CD4-positive, alpha-beta T cell treated with Interleukin-1 beta for 1 hour (primary cell): Measurements from ENCODE around the gene JARID2.
"Not testable (repeated sequence)": the region's sequence is repeated elsewhere in the genome, so short reads cannot be mapped to it uniquely, and the experiment has no call there.

Source experiments
- DNase-seq, 2 donors: peaks; one replicate each; pipeline ENCODE4 v3.0.0-alpha.2; 2020 to 2022

Gene JARID2

DNA sequence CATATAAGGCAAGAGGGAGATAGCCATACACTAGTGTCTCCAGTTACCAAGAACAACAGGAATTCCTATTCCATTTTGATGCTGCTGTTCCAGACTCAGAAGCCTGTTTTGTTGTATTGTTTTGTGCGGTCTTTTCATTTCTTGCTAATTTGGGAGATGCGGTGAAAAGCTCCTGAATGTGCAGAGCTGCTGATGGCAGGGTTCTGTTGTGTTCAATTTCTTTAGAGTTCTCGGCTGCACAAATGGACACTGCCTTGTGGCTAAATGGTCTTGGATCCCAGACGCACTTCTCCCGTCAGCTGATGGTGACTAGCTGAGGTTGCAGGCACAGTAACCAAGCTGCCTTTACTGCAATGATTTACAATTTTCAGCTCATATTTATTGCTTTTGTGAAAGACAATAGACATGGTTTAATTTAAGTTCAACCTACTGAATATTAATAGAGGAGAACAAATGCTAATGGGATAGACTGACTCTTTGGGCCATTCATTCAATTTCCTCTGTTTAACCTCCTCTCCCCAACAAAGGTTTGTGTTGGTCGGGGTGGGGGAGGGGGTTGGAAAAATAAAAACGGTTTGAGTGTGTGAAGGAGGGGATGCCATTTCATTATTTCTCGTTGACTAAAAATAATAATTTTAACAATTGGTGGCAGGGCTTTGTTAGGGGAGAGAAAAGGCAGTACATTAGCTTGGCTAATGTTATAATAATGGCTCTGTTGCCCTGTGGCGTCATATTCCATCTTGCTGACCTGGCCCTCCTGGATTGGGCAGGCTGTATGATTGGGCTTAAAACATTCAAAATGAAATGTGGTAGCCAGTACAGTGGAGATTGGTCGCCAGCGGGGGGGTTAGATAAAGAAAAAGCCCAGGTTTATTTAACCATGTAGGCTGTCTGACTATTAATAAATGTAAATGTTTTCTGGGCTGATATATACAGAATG is 159.5 kb downstream of the JARID2 start:
- DNase-seq: no peak

DNA sequence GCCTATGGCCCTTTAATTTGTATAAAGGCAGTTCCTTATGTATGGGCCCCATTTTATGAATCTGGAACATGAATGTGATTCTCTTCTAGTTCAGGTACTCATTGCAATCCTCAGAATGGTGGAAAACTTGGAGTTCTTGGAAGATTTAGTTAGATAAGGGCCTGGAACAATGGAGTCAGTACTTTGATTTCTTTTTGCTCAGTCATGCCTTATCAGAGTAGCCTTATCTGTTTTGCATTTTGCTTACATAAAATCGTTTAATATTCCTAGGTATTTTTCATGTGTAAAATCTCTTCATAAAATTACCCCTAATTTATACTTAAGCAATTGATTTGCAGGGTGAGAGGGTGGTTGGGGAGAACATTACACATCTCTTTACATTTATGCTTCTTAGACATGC is 160.6 kb downstream of the JARID2 start:
- DNase-seq: no peak

DNA sequence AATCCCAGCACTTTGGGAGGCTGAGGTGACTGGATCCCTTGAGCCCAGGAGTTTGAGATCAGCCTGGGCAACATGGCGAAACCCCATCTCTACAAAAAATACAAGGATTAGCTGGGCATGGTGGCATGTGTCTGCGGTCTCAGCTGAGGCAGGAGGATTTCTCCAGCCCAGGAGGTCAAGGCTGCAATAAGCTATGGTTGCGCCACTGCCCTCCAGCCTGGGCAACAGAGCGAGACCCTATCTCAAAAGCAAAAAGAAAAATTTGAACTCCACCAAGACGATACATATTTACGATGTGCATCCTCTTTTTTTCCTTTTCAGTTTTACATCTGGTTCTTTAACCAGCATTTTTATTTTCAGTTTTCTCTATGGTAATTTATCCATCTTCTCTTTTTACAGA is 162.1 kb downstream of the JARID2 start:
- no peak for DNase-seq

DNA sequence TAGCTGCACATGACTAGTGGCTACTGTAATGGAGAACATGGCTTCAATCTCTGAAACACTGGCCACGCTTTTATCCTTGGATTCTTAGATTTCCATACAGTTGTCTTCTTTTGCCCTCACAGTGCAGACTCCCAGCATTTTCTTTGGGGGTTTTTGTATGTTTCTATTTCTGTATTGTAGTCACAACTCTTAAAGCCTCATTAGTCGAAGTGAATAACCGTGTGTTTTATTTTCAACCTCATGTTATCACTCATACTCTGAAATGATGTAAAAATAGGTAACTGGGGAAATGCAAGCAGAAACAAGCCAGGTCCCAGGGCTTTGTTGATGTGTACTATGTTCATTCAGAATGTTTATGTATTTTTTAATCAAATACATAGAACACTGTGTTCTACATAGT is 162.9 kb downstream of the JARID2 start:
- no peak for DNase-seq

DNA sequence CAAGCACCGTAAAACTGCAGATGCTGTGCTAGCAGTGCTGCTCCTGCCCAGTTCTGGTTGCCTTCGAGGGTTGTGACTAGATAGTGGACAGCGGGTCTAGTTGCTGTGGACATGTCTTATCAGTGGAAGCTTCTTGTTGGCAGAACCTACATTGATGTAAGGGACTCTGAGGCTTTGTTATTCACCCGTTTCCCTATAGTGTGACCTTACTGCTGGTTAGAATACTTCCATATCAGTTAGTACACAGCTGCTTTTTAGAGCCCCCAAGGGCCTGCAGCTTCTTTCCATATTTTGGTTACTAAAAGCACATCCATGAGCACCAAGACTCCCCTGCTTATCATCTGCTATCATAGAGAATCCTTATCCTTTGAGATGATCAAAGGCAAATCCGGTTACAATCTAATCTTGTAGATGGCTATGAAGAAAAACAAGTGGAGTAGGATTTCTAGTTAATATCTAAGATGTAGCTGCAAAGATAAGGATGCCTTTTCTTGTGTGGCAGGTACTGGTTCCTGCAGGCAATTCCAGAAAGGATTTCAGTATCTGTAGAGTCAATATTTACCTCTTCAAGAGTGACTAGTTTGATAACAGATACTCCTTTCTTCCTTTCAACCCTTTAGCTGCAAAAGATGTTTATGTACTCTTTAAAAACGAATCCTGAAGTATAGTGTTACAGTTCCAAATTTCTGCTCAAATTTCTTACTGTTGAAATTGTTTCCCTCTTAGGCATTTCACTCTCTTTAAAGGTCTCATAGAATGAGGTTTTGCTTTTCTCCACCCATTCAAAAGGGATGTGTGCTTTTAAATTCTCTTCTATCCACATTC is 163.6 kb downstream of the JARID2 start:
- no peak for DNase-seq

DNA sequence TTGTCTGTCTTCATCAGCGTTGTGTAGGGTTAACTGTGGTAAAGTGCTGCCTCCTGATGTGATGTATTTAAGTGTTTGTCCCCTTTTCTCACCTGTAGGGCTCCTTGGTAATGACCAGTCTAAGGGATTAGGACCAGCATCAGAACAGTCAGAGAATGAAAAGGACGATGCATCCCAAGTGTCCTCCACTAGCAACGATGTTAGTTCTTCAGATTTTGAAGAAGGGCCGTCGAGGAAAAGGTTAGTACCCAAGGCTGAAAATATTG is 164.2 kb downstream of the JARID2 start:
- DNase-seq: no peak

DNA sequence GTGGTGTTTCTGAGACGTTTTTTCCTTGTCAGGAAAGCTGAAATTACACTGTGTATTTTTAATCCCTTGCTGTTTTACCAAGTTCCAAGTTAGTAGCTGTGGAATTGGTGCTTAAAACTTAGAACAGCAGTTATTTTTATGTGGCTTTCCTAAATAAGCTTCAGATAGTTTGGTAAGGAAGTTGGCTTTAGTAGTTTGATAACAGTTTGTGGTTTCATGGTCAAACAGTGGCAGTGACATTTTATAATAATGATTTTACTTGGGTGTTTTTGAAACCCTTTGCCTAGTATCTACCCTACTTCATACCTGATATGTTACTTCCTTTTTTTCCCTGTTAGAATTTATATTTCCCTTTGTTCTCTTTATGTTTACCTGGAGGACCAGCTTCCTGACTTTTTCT is 164.9 kb downstream of the JARID2 start:
- no peak for DNase-seq

DNA sequence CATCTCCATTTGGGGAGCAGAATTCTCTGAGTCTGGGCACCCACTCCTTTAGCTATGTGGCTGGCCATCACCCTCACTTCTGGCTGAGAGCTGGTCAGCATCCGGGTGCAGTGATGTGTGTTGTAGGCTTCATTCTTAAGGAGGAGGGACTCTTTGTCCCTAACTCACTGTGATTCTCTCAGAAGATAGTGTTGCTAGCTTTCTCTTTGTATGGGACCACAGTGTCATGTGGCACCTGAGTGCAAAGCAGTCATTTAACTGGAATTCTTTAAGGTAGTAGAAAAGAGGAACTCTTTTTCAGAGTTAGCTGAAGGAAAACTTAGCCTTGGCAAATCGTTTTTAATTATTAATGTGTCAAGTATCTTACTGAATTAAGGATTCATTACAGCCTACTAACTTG is 165.9 kb downstream of the JARID2 start:
- no peak for DNase-seq

DNA sequence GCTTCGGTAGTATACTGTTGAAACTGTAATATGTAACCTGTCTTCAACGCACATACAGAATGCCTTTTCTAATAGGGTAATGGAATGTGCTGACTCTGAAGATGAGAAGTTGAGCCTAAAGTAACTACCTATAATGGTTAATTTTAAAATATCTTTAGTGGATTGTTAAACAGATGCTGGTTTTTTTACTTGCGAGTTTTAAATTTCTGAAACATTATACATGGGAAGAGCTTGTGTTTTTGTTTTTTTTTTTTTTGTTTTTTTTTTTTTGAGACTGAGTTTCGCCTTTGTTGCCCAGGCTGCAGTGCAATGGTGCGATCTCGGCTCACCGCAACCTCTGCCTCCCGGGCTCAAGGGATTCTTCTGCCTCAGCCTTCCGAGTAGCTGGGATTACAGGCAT is 166.9 kb downstream of the JARID2 start:
- no peak for DNase-seq

DNA sequence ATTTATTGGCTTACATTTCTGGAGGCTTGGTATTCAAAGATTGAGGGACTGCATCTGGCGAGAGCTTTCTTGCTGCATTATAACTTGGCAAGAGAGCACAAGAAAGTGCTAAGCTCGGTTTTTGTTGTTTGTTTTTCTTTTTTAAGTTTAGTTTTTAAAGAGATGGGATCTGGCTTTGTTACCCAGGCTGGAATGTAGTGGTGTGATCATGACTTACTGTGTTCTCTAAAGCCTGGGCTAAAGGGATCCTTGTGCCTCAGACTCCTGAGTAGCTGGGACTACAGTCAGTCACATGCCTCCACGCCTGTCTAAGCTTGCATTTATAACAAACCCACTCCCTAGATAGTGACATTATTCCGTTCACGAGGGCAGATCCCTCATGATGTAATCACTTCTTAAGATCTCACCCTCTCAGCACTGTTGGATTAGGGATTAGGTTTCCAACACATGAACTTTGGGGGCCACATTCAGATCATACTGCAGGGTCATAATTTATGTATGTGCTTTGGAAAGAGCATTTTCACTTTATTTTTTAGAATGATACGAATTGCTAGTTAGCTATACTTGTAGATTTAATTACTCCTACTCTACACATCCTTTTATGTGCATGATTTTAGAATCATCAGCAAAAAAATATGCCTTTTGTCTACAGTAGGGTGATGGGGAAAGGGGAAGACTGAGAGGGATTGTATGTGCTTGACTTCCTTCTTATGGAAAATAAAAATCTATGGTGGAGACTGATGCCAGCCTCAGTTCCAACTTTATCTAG is 167.8 kb downstream of the JARID2 start:
- no peak for DNase-seq

DNA sequence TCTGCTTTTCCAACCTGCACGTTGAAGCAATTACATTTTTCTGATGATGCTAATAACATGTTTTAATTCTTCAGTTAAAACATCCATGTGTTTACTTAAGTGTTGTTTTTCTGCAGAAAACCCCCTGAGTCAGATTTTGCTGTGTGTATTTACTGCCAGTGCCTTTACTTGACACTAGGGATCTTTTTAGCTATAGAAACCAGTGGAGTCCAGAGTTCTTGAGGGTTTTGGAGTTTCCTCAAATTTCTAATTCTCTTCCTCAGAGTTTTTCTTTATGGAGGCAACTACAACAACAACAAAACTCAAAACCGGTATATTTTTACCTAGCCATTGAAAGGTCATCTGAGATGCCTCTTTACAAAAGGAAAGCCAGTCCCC is 168.4 kb downstream of the JARID2 start:
- DNase-seq: no peak

DNA sequence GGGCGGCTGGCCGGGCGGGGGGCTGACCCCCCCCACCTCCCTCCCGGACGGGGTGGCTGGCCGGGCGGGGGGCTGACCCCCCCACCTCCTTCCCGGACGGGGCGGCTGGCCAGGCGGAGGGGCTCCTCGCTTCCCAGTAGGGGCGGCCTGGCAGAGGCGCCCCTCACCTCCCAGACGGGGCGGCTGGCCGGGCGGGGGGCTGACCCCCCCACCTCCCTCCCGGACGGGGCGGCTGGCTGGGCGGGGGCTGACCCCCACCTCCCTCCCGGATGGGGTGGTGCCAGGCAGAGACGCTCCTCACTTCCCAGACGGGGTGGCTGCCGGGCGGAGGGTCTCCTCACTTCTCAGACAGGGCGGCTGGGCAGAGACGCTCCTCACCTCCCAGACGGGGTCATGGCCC is 169.8 kb downstream of the JARID2 start:
- not testable (repeated sequence) for DNase-seq

DNA sequence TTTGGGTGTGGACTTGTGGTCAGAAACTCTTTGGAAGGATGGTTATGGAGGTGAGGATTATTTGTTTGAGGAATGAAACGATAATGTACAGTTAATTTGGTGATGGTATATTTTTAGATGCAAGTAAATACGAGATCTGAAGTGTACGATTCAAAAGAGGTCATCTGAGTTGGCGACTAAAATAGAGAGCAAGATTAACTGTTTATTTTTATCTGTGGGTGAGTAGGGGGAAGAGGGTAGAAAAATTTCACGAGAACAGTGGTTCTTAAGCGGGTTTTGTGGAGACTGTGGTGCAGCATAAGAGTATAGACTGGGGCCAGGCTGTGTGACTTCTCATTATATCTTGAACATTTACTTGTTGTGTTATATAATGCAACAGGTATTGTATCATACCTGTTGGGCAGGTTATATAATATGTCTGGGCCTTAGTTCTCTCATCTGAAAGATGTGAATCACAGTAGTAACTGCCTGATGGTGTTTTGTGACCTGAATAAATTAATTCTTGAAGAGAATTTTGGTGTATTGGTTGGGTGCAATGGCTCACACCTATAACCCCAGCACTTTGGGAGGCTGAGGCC is 171.2 kb downstream of the JARID2 start:
- DNase-seq: no peak

DNA sequence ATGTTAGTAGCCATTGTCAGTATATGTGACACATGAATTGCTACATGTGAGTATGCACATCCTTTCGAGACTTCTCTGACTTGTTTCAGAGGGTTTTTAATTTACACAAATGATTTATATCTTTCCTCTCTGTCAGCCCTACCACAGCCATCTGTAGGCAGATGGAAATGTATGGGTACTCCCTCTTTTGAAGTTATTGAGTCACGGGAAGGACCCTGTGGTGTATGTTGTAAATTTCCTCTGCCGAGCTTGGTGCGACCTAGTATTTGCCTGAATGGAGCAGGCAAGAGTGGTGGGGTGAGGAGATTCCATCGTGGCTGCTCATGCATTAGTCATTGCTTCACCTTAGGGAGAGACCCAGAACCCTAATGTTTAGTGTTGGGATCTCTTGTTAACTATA is 171.9 kb downstream of the JARID2 start:
- no peak for DNase-seq

DNA sequence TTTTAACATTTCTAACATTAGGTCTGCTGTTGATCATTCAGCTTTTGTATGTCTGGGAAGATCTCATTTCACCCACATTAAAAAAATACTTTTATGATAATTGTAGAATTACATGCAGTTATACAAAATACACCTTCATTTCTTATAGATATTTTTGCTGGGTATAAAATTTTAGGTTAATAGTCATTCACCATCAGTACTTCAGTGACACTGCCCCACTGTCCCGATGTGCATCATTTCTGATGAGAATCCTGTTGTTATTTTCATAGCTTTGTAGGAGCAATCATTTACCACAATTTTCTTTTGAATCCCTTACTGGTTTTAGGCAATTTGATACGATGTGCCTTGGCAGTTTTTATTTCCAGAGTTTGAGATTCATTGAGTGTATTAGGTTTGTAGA is 173.6 kb downstream of the JARID2 start:
- DNase-seq: no peak

DNA sequence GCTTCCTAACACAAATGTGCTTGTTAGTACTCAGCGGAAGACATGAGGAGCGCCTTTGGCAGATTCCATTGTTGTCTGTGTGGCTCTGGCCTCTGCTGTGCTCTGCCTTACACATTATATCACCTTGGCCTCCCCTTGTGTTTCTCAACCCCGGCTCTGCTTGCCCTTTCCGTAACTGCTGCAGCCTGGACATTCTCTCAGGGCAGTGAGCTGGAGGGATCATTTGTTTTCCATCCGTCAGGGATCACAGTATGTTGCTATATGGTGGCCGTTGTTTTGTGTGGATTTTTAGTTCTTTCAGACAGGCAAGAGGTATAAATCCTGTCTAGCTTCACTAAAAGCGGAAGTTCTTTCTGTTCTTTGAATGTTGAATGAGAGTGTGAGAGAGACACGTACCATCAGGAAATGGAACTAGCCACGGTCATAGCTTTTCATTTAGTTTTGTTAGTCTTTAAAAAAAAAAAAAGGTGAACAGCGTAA is 175.1 kb downstream of the JARID2 start:
- no peak for DNase-seq

DNA sequence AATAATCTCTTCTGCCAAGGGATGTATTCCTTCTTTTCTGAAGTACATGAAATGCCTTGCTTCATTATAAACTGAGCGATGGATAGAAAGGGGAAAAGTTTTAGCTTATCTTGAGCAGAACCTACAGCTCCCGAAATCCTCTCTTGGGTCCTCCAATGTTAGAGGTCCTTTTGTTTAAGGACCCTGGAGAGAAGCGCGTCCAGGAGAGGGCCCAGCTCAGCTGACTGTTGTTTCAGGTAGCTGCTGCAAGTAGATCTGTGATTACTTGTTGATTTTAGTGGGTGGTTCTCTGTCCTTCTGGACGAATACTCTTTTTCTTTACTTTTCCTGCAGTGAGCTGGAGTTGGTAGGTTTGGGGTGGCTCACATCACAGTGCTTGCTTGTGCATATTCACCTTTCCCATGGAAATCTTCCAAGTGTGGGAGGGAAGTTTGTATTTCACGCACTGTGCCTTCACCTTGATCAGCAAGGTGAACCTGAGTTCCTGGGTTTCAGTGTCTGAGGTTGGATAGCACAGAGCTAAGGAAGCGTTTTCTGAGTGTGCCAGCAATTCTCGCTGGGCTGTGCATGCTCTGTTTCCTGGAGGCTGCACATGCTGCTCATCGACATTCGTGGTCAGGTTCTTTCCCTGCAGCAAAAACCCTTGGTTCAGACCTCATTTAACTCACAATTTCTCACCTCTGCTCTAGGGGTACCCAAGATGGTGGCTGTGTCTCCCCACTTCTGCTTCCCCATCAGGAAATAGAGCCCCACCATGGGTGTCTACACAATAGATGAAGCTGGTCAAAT is 176.3 kb downstream of the JARID2 start:
- no peak for DNase-seq

DNA sequence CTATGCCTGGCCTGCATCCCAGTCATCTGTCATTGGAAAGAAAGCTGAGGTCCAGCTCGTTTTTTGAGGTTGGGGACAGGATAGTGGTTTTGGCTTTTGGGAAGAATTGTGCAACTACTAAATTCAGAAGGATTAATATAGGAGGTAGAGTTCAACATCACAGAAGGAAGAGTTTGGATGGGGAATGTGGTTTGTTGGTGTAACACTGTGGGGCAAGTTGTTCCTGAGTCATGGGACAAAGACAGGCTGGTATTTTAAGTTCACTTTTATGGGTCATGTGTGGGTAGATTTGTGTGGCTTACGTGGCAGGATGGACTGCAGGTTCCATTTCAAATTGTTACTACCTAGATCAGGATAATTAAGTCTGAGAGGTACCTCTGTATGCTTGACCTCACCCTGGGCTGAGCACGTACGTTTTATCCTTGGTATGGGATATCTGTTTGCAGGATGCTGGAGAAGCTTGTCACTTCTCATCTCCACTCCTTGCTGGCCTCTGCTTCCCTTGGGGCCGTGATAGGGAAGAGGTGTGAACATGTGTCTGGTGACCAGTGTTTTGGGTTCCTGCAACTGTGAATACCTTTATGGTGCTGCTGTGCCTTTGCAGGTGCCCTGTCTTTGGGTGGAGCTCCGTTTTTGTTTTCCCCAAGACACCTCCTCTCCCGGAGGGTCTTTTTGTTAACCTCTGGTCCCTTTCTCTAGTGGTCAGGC is 177.6 kb downstream of the JARID2 start:
- no peak for DNase-seq

DNA sequence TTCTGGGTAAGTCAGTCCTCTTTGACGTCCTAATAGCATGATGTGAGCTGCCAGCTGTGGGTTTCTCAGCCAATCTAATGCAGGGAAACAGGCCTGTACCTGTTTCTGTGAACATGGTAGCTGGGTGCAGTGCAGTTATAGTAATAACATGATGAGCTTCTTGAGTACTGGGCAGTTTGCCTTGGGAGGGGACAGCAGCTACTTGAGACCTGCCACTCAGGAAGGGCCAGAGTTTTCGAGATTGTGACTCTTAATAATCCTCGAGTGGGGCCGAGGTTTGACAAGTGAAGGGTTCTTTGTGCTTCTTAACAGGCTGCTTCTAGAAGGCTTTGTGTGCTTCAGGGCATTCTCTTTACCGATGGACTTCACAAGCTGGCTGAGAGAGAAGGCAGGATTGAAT is 180.1 kb downstream of the JARID2 start:
- no peak for DNase-seq

DNA sequence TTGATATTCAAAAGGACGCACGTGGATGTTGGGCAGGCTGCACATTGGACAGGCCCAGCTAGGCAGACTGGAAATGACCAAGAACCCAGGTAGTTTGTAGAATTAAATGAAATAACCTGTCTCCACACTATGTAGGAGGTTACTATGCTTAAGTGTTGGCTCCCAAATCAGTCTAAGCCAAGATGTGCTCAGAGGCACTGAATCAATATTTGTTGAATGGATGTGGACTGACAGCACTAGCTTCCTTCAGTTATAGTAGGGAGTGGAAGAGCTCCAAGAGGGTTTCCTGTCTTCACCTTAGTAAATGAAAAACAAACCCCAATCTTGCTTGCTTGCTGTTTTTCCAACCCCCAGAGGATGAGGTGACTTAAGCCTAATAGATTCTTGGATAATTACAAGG is 180.5 kb downstream of the JARID2 start:
- DNase-seq: no peak

DNA sequence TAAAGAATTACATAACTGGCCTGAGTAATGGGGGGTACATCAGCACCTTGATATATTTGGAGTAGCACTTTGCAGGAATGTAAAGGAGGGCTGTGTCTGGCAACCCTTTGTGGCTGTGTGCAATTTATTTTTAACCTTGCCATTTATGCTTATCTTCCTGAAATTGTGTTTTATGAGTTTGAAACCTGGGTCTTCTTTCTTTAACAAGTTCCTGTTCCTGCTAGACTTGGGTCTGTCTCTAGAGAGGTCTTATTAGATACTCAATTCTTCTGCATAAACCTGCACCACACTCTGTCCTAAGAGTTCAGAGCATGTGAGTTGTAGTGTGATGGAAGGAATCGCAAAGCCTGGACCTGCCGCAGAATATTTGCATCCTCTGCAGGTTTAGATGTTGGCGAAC is 181.0 kb downstream of the JARID2 start:
- no peak for DNase-seq
